Ramos (cell line): Measurements from ENCODE around the gene VSTM5.

Source experiments
- in situ Hi-C: fragments of 300-500 bp; cut with MboI; formaldehyde crosslinking; loops from one replicate; pipeline ENCODE4 v1.14.3; 2022; ENCODE audit warnings: low sequenced_read_pairs; ENCODE audit not compliant: unreplicated experiment

VSTM5 gene

GRCh38 chr11:93844568-93844967 lies 5.8 kb downstream of the VSTM5 start:
- in situ Hi-C loops, result no loop called here

- in situ Hi-C loops, result no loop called here
These were observed 6.5 kb downstream of the VSTM5 start for GRCh38 chr11:93843906-93844305.

GRCh38 chr11:93842461-93842860 lies 8.0 kb downstream of the VSTM5 start:
- in situ Hi-C loops, result no loop called here

- in situ Hi-C loops, result no loop called here
These were observed 8.4 kb downstream of the VSTM5 start for GRCh38 chr11:93842034-93842433.

- in situ Hi-C loops, result no loop called here
These were observed 9.0 kb downstream of the VSTM5 start for GRCh38 chr11:93841446-93841845.

GRCh38 chr11:93840981-93841380 lies 9.4 kb downstream of the VSTM5 start:
- in situ Hi-C loops, result no loop called here

GRCh38 chr11:93840180-93840579 lies 10.2 kb downstream of the VSTM5 start:
- in situ Hi-C loops, result no loop called here

- in situ Hi-C loops, result no loop called here
These were observed 11.5 kb downstream of the VSTM5 start for GRCh38 chr11:93838967-93839366.

- in situ Hi-C loops, result no loop called here
These were observed 17.6 kb downstream of the VSTM5 start for GRCh38 chr11:93832780-93833179.

- in situ Hi-C loops, result no loop called here
These were observed 18.9 kb downstream of the VSTM5 start for GRCh38 chr11:93831343-93832127.

GRCh38 chr11:93829598-93829997 lies 20.8 kb downstream of the VSTM5 start:
- in situ Hi-C loops, result no loop called here

GRCh38 chr11:93827363-93827762 lies 23.1 kb downstream of the VSTM5 start:
- in situ Hi-C loops, result no loop called here

GRCh38 chr11:93823210-93823609 lies 27.2 kb downstream of the VSTM5 start:
- in situ Hi-C loops, result no loop called here

GRCh38 chr11:93822359-93822758 lies 28.1 kb downstream of the VSTM5 start:
- in situ Hi-C loops, result no loop called here

- in situ Hi-C loops, result no loop called here
These were observed 28.8 kb downstream of the VSTM5 start for GRCh38 chr11:93821617-93822016.

- in situ Hi-C loops, result no loop called here
These were observed 29.6 kb downstream of the VSTM5 start for GRCh38 chr11:93820847-93821246.

GRCh38 chr11:93819966-93820695 lies 30.3 kb downstream of the VSTM5 start:
- in situ Hi-C loops, result no loop called here

GRCh38 chr11:93817426-93818348 lies 32.7 kb downstream of the VSTM5 start:
- in situ Hi-C loops, result no loop called here

- in situ Hi-C loops, result no loop called here
These were observed 35.3 kb downstream of the VSTM5 start for GRCh38 chr11:93814966-93815633.

- in situ Hi-C loops, result no loop called here
These were observed 36.4 kb downstream of the VSTM5 start for GRCh38 chr11:93813974-93814373.
